WERI-Rb-1 (cell line): ENCODE results near the gene SCRT2.

Experiments
- DNase-seq: peaks from one replicate; pipeline ENCODE4 v3.0.0-alpha.2; 2020
- H3K27ac ChIP-seq: fragments of 250-450 bp; sonication (Bioruptor Pico); 2 replicates; pipeline ENCODE4 v1.5.1; 2020; ENCODE audit warnings: mild to moderate bottlenecking, moderate library complexity
- H3K27me3 ChIP-seq: fragments of 250-450 bp; sonication (Bioruptor Pico); 2 replicates; pipeline ENCODE4 v1.5.1; 2021; ENCODE audit warnings: mild to moderate bottlenecking, low read depth, moderate library complexity; ENCODE audit not compliant: insufficient read depth, severe bottlenecking
- H3K36me3 ChIP-seq: fragments of 250-450 bp; sonication (Bioruptor Pico); 2 replicates; pipeline ENCODE4 v1.5.1; 2020; ENCODE audit warnings: mild to moderate bottlenecking, moderate library complexity
- H3K4me3 ChIP-seq: 2 replicates; pipeline ENCODE4 v1.5.1; 2011; ENCODE audit warnings: low read depth, mild to moderate bottlenecking, control low read depth, low read length
- H3K9me3 ChIP-seq: fragments of 250-450 bp; sonication (Bioruptor Pico); 2 replicates; pipeline ENCODE4 v1.5.1; 2021; ENCODE audit warnings: mild to moderate bottlenecking, moderate library complexity; ENCODE audit not compliant: severe bottlenecking
- TF ChIP-seq, protein P1 (sequence below): IDR thresholded peaks from 2 replicates; pipeline ENCODE4 v1.5.1; 2011; ENCODE audit warnings: low read depth, mild to moderate bottlenecking, control low read depth, inconsistent platforms, low read length

The SCRT2 gene

DNA sequence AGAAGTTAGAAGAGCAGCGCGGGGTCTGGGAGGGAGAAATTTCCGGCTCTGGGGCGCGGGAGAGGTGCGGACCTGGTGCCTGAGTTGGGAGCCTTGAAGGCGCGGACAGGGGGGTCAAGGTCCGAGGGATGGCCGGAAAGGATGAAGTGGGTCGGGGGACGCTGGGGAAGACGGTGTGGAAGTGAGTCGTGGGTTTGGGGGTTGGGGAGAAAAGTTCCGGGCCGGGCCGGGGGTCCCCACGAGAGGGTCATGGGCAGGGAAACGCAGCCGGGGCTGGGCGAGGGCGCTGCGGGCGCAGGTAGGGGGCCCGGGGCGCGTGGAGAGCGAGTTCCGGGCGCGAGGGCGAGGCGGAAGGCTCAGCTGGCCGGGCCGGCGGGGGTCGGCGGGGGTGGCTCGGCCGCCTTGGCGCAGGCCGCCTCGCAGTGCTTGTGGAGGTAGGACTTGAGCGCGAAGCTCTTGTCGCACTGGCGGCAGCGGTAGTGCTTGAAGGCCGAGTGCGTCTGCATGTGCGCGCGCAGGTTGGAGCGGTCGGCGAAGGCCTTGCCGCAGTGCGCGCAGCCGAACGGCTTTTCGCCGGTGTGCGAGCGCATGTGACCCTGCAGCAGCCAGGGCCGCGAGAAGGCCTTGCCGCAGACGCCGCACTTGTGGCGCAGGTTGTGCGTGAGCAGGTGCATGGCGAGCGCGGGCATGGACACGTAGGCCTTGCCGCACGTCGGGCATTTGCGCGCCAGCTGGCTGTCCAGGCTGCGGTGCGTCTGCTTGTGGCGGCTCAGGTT, 12.1 kb downstream of the SCRT2 start:
- no peaks in the 10 kb centered on the region; the same call in 1 of the 2 replicates for H3K36me3 ChIP-seq

DNA sequence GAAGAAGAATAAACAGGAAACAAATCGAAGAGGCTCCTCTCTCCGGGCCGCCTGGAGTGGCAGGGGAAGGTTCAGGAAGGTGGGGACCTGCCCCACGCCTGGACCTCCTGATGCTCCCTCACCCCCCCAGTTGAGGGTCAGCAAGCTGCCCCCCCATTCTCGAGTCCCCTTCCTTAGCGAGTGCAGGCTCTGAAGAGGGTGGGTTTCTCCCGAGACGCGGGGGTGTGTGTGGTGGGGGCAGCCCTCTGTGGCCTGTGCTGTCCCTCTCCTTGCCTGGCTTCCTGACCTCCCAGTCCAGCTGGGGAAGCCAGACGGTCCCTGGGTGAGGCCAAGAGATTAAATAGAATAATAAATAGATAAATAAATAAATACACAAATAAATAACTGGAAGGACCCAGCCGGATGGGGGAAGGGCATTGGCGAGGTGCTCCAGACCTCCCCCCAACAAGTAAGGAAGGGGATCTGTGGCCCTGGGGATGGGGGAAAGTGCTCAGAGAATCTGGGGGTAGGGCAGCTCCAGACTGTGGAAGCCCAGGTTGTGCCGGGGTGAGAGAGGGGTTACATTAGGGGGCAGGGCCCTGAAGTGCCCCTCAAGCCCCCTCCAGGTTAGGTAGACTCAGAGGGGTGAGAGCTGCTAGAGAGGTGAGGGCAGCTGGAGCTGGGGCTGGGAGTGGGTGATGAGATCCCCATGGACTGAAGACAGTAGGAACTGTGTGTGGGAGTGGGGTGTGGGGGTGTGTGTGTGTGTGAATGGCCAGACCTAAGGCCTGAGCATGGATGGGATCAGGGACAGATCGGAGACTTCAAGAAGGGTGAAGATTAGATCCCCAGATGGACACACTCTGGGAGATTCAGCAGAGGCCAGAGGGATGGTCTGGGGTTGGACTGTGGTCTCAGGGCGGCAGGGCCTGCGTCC, 13.1 kb downstream of the SCRT2 start:
- TF ChIP-seq, protein P1, sequence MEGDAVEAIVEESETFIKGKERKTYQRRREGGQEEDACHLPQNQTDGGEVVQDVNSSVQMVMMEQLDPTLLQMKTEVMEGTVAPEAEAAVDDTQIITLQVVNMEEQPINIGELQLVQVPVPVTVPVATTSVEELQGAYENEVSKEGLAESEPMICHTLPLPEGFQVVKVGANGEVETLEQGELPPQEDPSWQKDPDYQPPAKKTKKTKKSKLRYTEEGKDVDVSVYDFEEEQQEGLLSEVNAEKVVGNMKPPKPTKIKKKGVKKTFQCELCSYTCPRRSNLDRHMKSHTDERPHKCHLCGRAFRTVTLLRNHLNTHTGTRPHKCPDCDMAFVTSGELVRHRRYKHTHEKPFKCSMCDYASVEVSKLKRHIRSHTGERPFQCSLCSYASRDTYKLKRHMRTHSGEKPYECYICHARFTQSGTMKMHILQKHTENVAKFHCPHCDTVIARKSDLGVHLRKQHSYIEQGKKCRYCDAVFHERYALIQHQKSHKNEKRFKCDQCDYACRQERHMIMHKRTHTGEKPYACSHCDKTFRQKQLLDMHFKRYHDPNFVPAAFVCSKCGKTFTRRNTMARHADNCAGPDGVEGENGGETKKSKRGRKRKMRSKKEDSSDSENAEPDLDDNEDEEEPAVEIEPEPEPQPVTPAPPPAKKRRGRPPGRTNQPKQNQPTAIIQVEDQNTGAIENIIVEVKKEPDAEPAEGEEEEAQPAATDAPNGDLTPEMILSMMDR = no peak
- no peaks in the 10 kb centered on the region for H3K27me3 ChIP-seq
- H3K27ac ChIP-seq = no peak overlapping the region

More for the DNA sequence above, 12.1 kb downstream of the SCRT2 start:
- no peak overlapping the region for H3K27ac ChIP-seq
- no peak for DNase-seq
- H3K9me3 ChIP-seq = no peaks in the 10 kb centered on the region
- no peak overlapping the region for H3K4me3 ChIP-seq
- no peaks in the 10 kb centered on the region for H3K27me3 ChIP-seq
- TF ChIP-seq, protein P1 = no peak

DNA sequence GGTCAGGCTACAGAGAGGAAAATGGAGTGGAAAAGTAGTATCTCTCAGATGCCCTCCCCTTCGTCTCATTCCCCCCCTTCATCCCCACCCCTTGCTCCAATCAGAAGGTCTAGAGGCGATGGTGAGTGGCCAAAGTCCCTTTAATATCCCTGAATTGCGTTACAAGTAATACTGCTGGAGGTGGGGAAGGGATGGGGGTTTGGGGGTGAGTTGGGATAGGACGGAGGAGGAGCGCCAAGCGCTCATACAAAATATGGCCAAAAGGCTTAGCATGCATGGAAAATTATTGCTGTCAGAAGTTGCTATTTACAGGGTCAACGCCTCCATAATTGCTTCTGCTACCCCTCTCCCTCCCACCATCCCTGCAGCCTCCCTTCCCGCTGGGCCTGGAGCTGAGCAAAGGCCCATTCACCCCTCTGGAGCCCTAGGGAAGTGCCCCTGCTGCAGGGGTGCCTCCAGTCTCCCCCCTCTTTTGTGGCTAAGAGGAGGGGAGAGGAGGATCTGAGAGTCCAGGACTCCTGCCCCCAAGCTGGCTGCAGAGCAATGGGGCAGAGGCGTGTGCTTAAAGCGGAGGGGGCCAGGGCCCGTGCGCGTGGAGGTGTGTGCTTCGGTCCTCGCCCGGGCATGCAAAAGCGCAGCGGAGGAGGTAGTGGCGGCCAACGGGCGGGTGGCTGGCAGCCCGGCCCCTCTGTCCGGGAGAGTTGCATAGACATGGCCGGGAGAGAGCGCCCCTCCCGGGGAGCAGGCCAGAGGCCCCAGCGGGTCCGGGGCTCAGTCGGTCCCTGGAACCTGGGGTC, 13.9 kb downstream of the SCRT2 start:
- no peak for DNase-seq
- TF ChIP-seq, protein P1 = no peak

More for the DNA sequence above, 13.1 kb downstream of the SCRT2 start:
- Histone ChIP-seq H3K9me3 (no peaks in the 10 kb centered on the region), H3K36me3 (no peaks in the 10 kb centered on the region; the same call in 1 of the 2 replicates), H3K4me3 (no peak overlapping the region)
- DNase-seq = no peak

DNA sequence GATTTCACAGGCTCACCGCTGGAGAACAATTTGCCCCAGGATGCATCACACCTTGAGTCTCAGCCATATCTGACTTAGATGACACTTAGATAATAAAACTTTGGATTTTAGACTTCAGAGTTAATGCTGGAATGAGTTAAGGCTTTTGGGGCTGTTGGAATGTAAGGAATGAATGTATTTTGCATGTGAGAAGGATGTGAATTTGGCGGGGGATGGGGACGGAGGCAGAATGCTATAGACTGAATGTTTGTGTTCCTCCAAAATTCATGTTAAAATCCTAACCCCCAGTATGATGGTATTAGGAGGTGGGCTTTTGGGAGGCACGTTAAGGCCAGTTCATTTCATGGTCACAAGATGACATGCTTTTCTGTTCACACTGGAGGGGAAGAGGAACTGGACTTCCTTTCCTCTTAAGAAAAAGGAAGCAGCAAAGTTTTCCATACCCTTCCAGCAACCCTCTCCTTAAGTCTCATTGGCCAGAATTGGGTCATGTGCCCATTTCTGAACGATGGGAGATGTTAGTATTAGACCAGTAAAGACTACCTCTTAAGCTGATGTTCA, 16.8 kb downstream of the SCRT2 start:
- H3K36me3 ChIP-seq = no peaks in the 10 kb centered on the region
- DNase-seq = no peak
- H3K27ac ChIP-seq = no peak overlapping the region
- H3K9me3 ChIP-seq = no peaks in the 10 kb centered on the region
- no peaks in the 10 kb centered on the region for H3K27me3 ChIP-seq
- no peak overlapping the region for H3K4me3 ChIP-seq
- TF ChIP-seq, protein P1 = no peak

More for the DNA sequence above, 13.9 kb downstream of the SCRT2 start:
- H3K27ac ChIP-seq = no peak overlapping the region
- no peak overlapping the region for H3K4me3 ChIP-seq
- no peaks in the 10 kb centered on the region for H3K9me3 ChIP-seq
- no peaks in the 10 kb centered on the region; the same call in 1 of the 2 replicates for H3K36me3 ChIP-seq
- H3K27me3 ChIP-seq = no peaks in the 10 kb centered on the region

DNA sequence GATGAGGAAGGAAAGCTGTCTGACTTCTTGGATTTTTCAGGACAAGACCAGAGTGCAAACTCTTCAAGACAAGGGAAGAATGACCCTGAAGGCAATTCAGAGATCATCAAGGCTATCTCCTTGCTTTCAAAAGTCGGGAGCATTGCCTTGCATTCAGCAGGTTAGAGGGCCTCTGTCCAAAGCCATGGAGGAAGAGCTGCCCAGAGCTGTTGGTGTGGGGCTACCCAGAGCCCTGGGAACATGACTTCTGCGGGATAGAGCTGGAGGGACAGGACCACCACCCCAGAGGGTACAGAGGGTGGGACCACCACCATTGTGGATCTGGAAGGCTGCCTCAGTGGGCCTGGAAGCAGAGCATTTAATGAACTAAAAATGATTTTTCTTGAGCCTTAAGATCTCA, 17.4 kb downstream of the SCRT2 start:
- H3K36me3 ChIP-seq = no peaks in the 10 kb centered on the region
- H3K27ac ChIP-seq = no peak overlapping the region
- H3K27me3 ChIP-seq = no peaks in the 10 kb centered on the region
- TF ChIP-seq, protein P1 = no peak
- no peaks in the 10 kb centered on the region for H3K9me3 ChIP-seq
- no peak for DNase-seq
- H3K4me3 ChIP-seq = no peak overlapping the region
